Left lung (tissue), 10 donors: Measurements from ENCODE around the gene TJP2. TPM values are rescaled to one million over a fixed set of nuclear protein-coding genes. Genes with fewer than 3 reads are reported as not detected.

Experiments used
- ATAC-seq: fragments of 200-7000 bp; cut with Tn5 transposase; one replicate; pipeline ENCODE4 v1.9.1; 2020; ENCODE audit warnings: moderate library complexity
- DNase-seq, 4 donors: peaks; one replicate each; pipeline ENCODE4 v3.0.0-alpha.2; 2013 to 2020
- H3K27ac ChIP-seq, 2 donors: fragments of 200-600 bp; sonication (generic) in 1 of 2; one replicate each; pipeline versions ENCODE4 v1.5.0 to v1.8.0; 2020 to 2021
- H3K27me3 ChIP-seq, 2 donors: fragments of 200-600 bp; sonication (generic) in 1 of 2; one replicate each; pipeline versions ENCODE4 v1.5.0 to v1.8.0; 2020 to 2021
- H3K36me3 ChIP-seq, 2 donors: fragments of 200-600 bp; sonication (generic) in 1 of 2; one replicate each; pipeline versions ENCODE4 v1.5.0 to v1.8.0; 2020 to 2021
- H3K4me1 ChIP-seq, 2 donors: fragments of 200-600 bp; one replicate each; pipeline ENCODE4 v1.8.0; 2021
- H3K4me3 ChIP-seq, 2 donors: fragments of 200-600 bp; sonication (generic) in 1 of 2; one replicate each; pipeline versions ENCODE4 v1.5.0 to v1.8.0; 2020 to 2021; ENCODE audit warnings: mild to moderate bottlenecking in 1 of 2
- H3K9me3 ChIP-seq, 2 donors: fragments of 200-600 bp; sonication (generic) in 1 of 2; one replicate each; pipeline versions ENCODE4 v1.5.0 to v1.8.0; 2020 to 2021
- intact Hi-C, 2 donors: fragments of 100-400 bp; cut with DNase I; formaldehyde crosslinking; loops; one replicate each; pipeline versions ENCODE4 v1.11.2 to v1.14.2; 2022
- polyA plus RNA-seq, 6 donors: library from polyadenylated mRNA; unstranded; fragments of 120-200 nt; gene quantifications; one replicate each; pipeline ENCODE4 v1.2.1, GENCODE V29; 2013; ENCODE audit not compliant: insufficient read length in 6 of 6
- total RNA-seq, 2 donors: library from RNA; stranded (reverse); fragmentation: NEBNext Ultra II Directional; extraction: Animal tissue kit (Norgen Biotek cat#: 25700); gene quantifications; one replicate each; pipeline ENCODE4 v1.2.1, GENCODE V29; 2021
- TF ChIP-seq, protein P1 (sequence below), 2 donors: fragments of 200-600 bp; sonication (generic) in 1 of 2; IDR thresholded peaks; one replicate each; pipeline versions ENCODE4 v1.5.0 to v1.8.0; 2021; ENCODE audit warnings: antibody characterized with exemption in 2 of 2
- donor health status: DM: no; HTN: yes; CAD: no.
- donor health status: DM: no; HTN: no; CAD: no.

The TJP2 gene
- total and polyA plus RNA-seq, 8 donors: 93.0 to 139 (median 114) TPM

- intact Hi-C loops: no loop called here
These were observed 98.1 kb downstream of the TJP2 start for GRCh38 chr9:69272212-69272611.

GRCh38 chr9:69273161-69273560 lies 99.1 kb downstream of the TJP2 start:
- no peaks in the 10 kb centered on the region for H3K9me3 ChIP-seq
- H3K36me3 ChIP-seq: no peaks in the 10 kb centered on the region
- DNase-seq (no peak), ATAC-seq (peak; percentile 68)
- H3K27me3 ChIP-seq: no peaks in the 10 kb centered on the region
- no peak overlapping the region for H3K27ac ChIP-seq
- H3K4me1 ChIP-seq: no peaks in the 10 kb centered on the region
- no peak overlapping the region for H3K4me3 ChIP-seq
- TF ChIP-seq, protein P1, sequence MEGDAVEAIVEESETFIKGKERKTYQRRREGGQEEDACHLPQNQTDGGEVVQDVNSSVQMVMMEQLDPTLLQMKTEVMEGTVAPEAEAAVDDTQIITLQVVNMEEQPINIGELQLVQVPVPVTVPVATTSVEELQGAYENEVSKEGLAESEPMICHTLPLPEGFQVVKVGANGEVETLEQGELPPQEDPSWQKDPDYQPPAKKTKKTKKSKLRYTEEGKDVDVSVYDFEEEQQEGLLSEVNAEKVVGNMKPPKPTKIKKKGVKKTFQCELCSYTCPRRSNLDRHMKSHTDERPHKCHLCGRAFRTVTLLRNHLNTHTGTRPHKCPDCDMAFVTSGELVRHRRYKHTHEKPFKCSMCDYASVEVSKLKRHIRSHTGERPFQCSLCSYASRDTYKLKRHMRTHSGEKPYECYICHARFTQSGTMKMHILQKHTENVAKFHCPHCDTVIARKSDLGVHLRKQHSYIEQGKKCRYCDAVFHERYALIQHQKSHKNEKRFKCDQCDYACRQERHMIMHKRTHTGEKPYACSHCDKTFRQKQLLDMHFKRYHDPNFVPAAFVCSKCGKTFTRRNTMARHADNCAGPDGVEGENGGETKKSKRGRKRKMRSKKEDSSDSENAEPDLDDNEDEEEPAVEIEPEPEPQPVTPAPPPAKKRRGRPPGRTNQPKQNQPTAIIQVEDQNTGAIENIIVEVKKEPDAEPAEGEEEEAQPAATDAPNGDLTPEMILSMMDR (IDR thresholded peaks at IDR 0.05): no peak
- intact Hi-C loops: no loop called here

More at GRCh38 chr9:69272212-69272611, 98.1 kb downstream of the TJP2 start:
- no peaks in the 10 kb centered on the region for H3K9me3 ChIP-seq
- no peak overlapping the region for H3K4me3 ChIP-seq
- TF ChIP-seq, protein P1 (IDR thresholded peaks at IDR 0.05): no peak
- no peak overlapping the region for H3K27ac ChIP-seq
- ATAC-seq (no peak), DNase-seq (no peak)
- no peaks in the 10 kb centered on the region for H3K27me3 ChIP-seq
- no peaks in the 10 kb centered on the region for H3K4me1 ChIP-seq
- H3K36me3 ChIP-seq: no peaks in the 10 kb centered on the region

GRCh38 chr9:69276775-69277174 lies 102.7 kb downstream of the TJP2 start:
- no peaks in the 10 kb centered on the region for H3K9me3 ChIP-seq
- no peaks in the 10 kb centered on the region for H3K27me3 ChIP-seq
- H3K4me3 ChIP-seq: no peak overlapping the region
- peak overlapping the region in 1 of 2 donors; percentile 42 for H3K27ac ChIP-seq
- TF ChIP-seq, protein P1 (IDR thresholded peaks at IDR 0.05): no peak
- H3K4me1 ChIP-seq: no peaks in the 10 kb centered on the region
- H3K36me3 ChIP-seq: no peaks in the 10 kb centered on the region
- intact Hi-C loops: no loop called here
- ATAC-seq (peak; percentile 95), DNase-seq (peak in 3 of 4 donors; percentile 37 to 80 (median 70))

- ATAC-seq (no peak), DNase-seq (no peak)
- no peaks in the 10 kb centered on the region for H3K27me3 ChIP-seq
- intact Hi-C loops: no loop called here
- no peaks in the 10 kb centered on the region for H3K4me1 ChIP-seq
- no peak overlapping the region for H3K4me3 ChIP-seq
- H3K9me3 ChIP-seq: no peaks in the 10 kb centered on the region
- TF ChIP-seq, protein P1 (IDR thresholded peaks at IDR 0.05): no peak
- H3K36me3 ChIP-seq: no peaks in the 10 kb centered on the region
- H3K27ac ChIP-seq: no peak overlapping the region
These were observed 105.1 kb downstream of the TJP2 start for GRCh38 chr9:69279084-69279731.

- H3K27ac ChIP-seq: no peak overlapping the region
- no peak for DNase-seq
- H3K9me3 ChIP-seq: no peaks in the 10 kb centered on the region
- no peaks in the 10 kb centered on the region for H3K27me3 ChIP-seq
- no peaks in the 10 kb centered on the region for H3K36me3 ChIP-seq
- H3K4me1 ChIP-seq: no peaks in the 10 kb centered on the region
- intact Hi-C loops: no loop called here
- H3K4me3 ChIP-seq: no peak overlapping the region
- no peak for ATAC-seq
- TF ChIP-seq, protein P1 (IDR thresholded peaks at IDR 0.05): no peak
These were observed 105.7 kb downstream of the TJP2 start for GRCh38 chr9:69279733-69280132.
